SK-N-SH (cell line): ENCODE data around the gene DGCR2. TPM values are rescaled to one million over a fixed set of nuclear protein-coding genes. Genes with fewer than 3 reads are reported as not detected.

ENCODE experiments used
- CTCF ChIA-PET: fragments of 300-600, 350-600 bp; formaldehyde crosslinking; extraction: SDS; loops from one replicate; lab custom pipeline; 2021; lab: Yijun Ruan, JAX
- POLR2A ChIA-PET: fragments of 350-600 bp; sonication (Branson Sonifier 250); formaldehyde crosslinking; extraction: SDS; loops from one replicate; lab custom pipeline; 2020; ENCODE audit warnings: antibody characterized with exemption, inconsistent platforms; lab: Yijun Ruan, JAX
- DNase-seq: peaks from one replicate; pipeline ENCODE4 v3.0.0; 2012
- H2AFZ ChIP-seq: fragments of 200-600 bp; sonication (generic); 2 replicates; pipeline ENCODE4 v1.8.1; 2016; ENCODE audit warnings: antibody characterized with exemption, mild to moderate bottlenecking, low read depth
- H3F3A ChIP-seq: fragments of 200-600 bp; sonication (generic); replicated peaks from 2 replicates; pipeline ENCODE3; 2016; ENCODE audit warnings: antibody characterized with exemption, mild to moderate bottlenecking; ENCODE audit not compliant: insufficient read depth
- H3K27ac ChIP-seq, 2 experiments: fragments of 200-500 bp in 1 of 2; fragments of 200-600 bp in 1 of 2; sonication (Bioruptor generic) in 1 of 2; sonication (generic), shearing (Covaris generic) in 1 of 2; 2 replicates each; pipeline versions ENCODE4 v1.5.1 to v1.6.1; 2014 to 2016; ENCODE audit warnings: low read depth in 2 of 2, inconsistent platforms in 1 of 2, low read length in 1 of 2, mild to moderate bottlenecking in 1 of 2, mixed read lengths in 1 of 2
- H3K27me3 ChIP-seq: fragments of 200-600 bp; sonication (generic), shearing (Covaris generic); 2 replicates; pipeline ENCODE4 v1.6.1; 2016; ENCODE audit warnings: mixed run types; ENCODE audit not compliant: insufficient read depth
- H3K36me3 ChIP-seq, 2 experiments: fragments of 200-500 bp in 1 of 2; fragments of 200-600 bp in 1 of 2; sonication (Bioruptor generic) in 1 of 2; sonication (generic) in 1 of 2; replicated peaks in 1 of 2; 2 replicates each; pipeline versions ENCODE3 to v1.5.1; 2014 to 2016; ENCODE audit warnings: low read length in 1 of 2, mild to moderate bottlenecking in 1 of 2; ENCODE audit not compliant: insufficient read depth in 2 of 2, control insufficient read depth in 1 of 2
- H3K4me1 ChIP-seq, 2 experiments: fragments of 200-500 bp in 1 of 2; fragments of 200-600 bp in 1 of 2; sonication (Bioruptor generic) in 1 of 2; sonication (generic), shearing (Covaris generic) in 1 of 2; 2 replicates each; pipeline versions ENCODE4 v1.5.1 to v1.6.1; 2014 to 2016; ENCODE audit warnings: low read depth in 1 of 2, low read length in 1 of 2, mixed run types in 1 of 2; ENCODE audit not compliant: insufficient read depth in 2 of 2, control insufficient read depth in 1 of 2
- H3K4me2 ChIP-seq: fragments of 200-600 bp; sonication (generic), shearing (Covaris generic); 2 replicates; pipeline ENCODE4 v1.6.1; 2017; ENCODE audit warnings: mixed run types
- H3K4me3 ChIP-seq, 2 experiments: fragments of 200-500 bp in 1 of 2; fragments of 200-600 bp in 1 of 2; sonication (Bioruptor generic) in 1 of 2; sonication (generic), shearing (Covaris generic) in 1 of 2; 2 replicates each; pipeline versions ENCODE4 v1.5.1 to v1.8.1; 2014 to 2016; ENCODE audit warnings: low read depth in 2 of 2, inconsistent platforms in 1 of 2, low read length in 1 of 2, mild to moderate bottlenecking in 1 of 2, mixed read lengths in 1 of 2, moderate library complexity in 1 of 2
- H3K79me2 ChIP-seq: fragments of 200-600 bp; sonication (generic); 2 replicates; pipeline ENCODE4 v1.8.1; 2017; ENCODE audit warnings: mild to moderate bottlenecking; ENCODE audit not compliant: insufficient read depth
- H3K9ac ChIP-seq: fragments of 200-600 bp; sonication (generic); 2 replicates; pipeline ENCODE4 v1.6.1; 2017; ENCODE audit warnings: mixed run types
- H3K9me2 ChIP-seq: fragments of 200-600 bp; sonication (generic); 2 replicates; pipeline ENCODE4 v1.6.1; 2017; ENCODE audit warnings: mixed run types
- H3K9me3 ChIP-seq: fragments of 200-600 bp; sonication (generic); 2 replicates; pipeline ENCODE4 v1.6.1; 2017; ENCODE audit warnings: mixed run types, mild to moderate bottlenecking, moderate library complexity
- H4K20me1 ChIP-seq: fragments of 200-600 bp; sonication (generic); 2 replicates; pipeline ENCODE4 v1.6.1; 2017; ENCODE audit warnings: mild to moderate bottlenecking, mixed run types; ENCODE audit not compliant: insufficient read depth
- CHD2 ChIP-seq: fragments of 150-350 bp; IDR thresholded peaks from 2 replicates; pipeline ENCODE4 v1.6.1; 2018; ENCODE audit warnings: low read length; ENCODE audit not compliant: partially characterized antibody
- EP300 ChIP-seq, 2 experiments: IDR thresholded peaks; 2 replicates each; pipeline versions ENCODE4 v1.4.0 to v1.6.1; 2012; ENCODE audit warnings: borderline replicate concordance in 1 of 2, low read depth in 1 of 2, low read length in 1 of 2
- FOSL2 ChIP-seq: IDR thresholded peaks from 2 replicates; pipeline ENCODE4 v1.4.0; 2012; ENCODE audit warnings: low read depth, mild to moderate bottlenecking, moderate library complexity, borderline replicate concordance
- FOXJ3 ChIP-seq: sonication (generic); formaldehyde crosslinking; IDR thresholded peaks from 2 replicates; pipeline ENCODE4 v1.5.1; 2020; ENCODE audit warnings: mild to moderate bottlenecking, missing genetic modification reagents
- NRF1 ChIP-seq: IDR thresholded peaks from 2 replicates; pipeline ENCODE4 v1.6.1; 2012; ENCODE audit warnings: low read depth, mild to moderate bottlenecking, low read length
- RAD21 ChIP-seq: IDR thresholded peaks from 2 replicates; pipeline ENCODE4 v1.6.1; 2012; ENCODE audit warnings: mild to moderate bottlenecking, low read length
- REST ChIP-seq: IDR thresholded peaks from 2 replicates; pipeline ENCODE4 v1.6.1; 2012; ENCODE audit warnings: mild to moderate bottlenecking, low read depth, low read length, moderate library complexity
- RFX5 ChIP-seq: IDR thresholded peaks from 2 replicates; pipeline ENCODE4 v1.6.1; 2012; ENCODE audit warnings: mild to moderate bottlenecking, improper control_type of control experiment, low read length
- RXRA ChIP-seq: IDR thresholded peaks from 2 replicates; pipeline ENCODE4 v1.4.0; 2012; ENCODE audit warnings: low read depth, mild to moderate bottlenecking, borderline replicate concordance
- SIN3A ChIP-seq: IDR thresholded peaks from 2 replicates; pipeline ENCODE4 v1.6.1; 2012; ENCODE audit warnings: low read depth, mild to moderate bottlenecking, low read length, moderate library complexity, borderline replicate concordance
- SMC3 ChIP-seq: IDR thresholded peaks from 2 replicates; pipeline ENCODE4 v1.6.1; 2012; ENCODE audit warnings: low read depth, low read length, improper control_type of control experiment
- TAF1 ChIP-seq: IDR thresholded peaks from 2 replicates; pipeline ENCODE4 v1.6.1; 2012; ENCODE audit warnings: low read depth, mild to moderate bottlenecking, low read length, moderate library complexity, borderline replicate concordance
- TCF12 ChIP-seq: IDR thresholded peaks from 2 replicates; pipeline ENCODE4 v1.4.0; 2012
- ZBTB33 ChIP-seq: IDR thresholded peaks from 2 replicates; pipeline ENCODE4 v1.4.0; 2012; ENCODE audit warnings: low read depth, borderline replicate concordance
- WGBS: methylation state at CpG from one replicate; pipeline ENCODE4 v1.1.6; 2017; ENCODE audit warnings: low lambda C conversion rate; 5-methylcytosine and 5-hydroxymethylcytosine counted together
- polyA plus RNA-seq, 3 experiments: library from polyadenylated mRNA; depleted of rRNA; stranded (reverse); fragments of >200 nt; gene quantifications; 2 replicates each; pipeline ENCODE4 v1.2.3, GENCODE V29; 2012

DGCR2 gene
- polyA plus RNA-seq, 1 of the 3 experiments (the other 2 are of a cell fraction) = 30.4 TPM

- H3K4me3 ChIP-seq = no peak overlapping the region
- CTCF ChIA-PET = interaction anchor here (2.2 to 4.7 kb wide), 3 partner anchors 8 to 14 kb away, joined by 6 to 14 read pairs (median 9); partner anchors contain the start of gene DGCR2
Observed at GRCh38 chr22:19107730-19108074, 14.5 kb downstream of the DGCR2 start.

More at GRCh38 chr22:19107730-19108074, 14.5 kb downstream of the DGCR2 start:
- no peak for DNase-seq
- Histone ChIP-seq H3F3A (no peaks in the 10 kb centered on the region), H3K4me1 (peaks cover 8 to 10% of the 10 kb centered on the region in 2 experiments; a peak in 2 of 4 replicates), H3K27me3 (no peaks in the 10 kb centered on the region), H3K27ac (no peak overlapping the region), H3K9me3 (no peaks in the 10 kb centered on the region)
- TF ChIP-seq EP300 (IDR thresholded peaks at IDR 0.05; ENCODE audit: borderline replicate concordance in 1 of 2, low read depth in 1 of 2, low read length in 1 of 2) (no peak), SMC3 (no peak), RAD21 (no peak), FOXJ3 (CRISPR knock-in tag) (no peak), TCF12 (no peak), RXRA (no peak), FOSL2 (no peak), SIN3A (no peak), ZBTB33 (no peak), NRF1 (no peak), TAF1 (no peak), RFX5 (no peak), REST (no peak), CHD2 (no peak)
- TF ChIP-seq, all 33 proteins: peak for 0
- H4K20me1 ChIP-seq = peaks cover 87% of the 10 kb centered on the region
- peaks cover 91% of the 10 kb centered on the region for H3K79me2 ChIP-seq
- H2AFZ ChIP-seq = no peak overlapping the region
- H3K4me2 ChIP-seq = no peak overlapping the region
- POLR2A ChIA-PET = interaction anchor here (1.0 kb wide), 1 partner anchor 15 kb away, joined by 5 read pairs; the partner anchor contains the start of gene DGCR2
- no peaks in the 10 kb centered on the region for H3K9me2 ChIP-seq
- no peaks in the 10 kb centered on the region for H3K36me3 ChIP-seq
- WGBS = 94% methylated on average over 8 of the region's 8 CpGs
- no peak overlapping the region for H3K9ac ChIP-seq
